ENCODE data around the gene MYH7.
"Not testable (repeated sequence)": the region's sequence is repeated elsewhere in the genome, so short reads cannot be mapped to it uniquely, and the experiment has no call there.

Gene MYH7

DNA sequence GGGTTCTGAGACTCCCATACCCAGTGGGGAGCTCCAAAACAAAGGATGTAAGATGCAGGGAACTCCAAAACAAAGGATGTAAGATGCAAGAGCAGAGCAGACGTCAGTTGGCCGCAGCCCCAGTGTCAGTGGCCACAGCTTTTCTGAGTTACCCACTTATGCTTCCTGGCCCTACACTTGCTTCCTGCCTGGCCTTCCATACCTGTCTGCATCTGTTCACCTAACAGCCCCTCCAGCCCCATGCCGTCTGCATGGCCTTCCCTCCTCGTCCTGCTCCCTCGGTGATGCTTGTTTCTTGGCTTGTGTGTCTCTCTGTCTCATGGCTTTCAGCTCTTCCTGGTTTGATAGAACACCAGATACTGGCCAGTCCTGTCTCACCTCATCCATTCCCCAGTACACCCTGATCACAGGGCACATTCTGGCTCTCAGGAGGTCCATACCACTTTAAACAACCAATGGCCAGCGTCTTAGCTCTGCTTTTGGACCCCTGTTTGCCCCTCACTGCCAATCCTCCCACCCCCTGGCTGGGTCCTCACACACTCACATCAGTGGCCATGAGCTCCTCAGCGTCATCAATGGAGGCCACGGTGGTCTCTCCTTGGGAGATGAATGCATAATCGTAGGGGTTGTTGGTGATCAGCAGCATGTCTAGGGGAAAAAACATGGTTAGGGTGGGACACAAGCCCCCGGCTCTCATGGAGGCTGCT, 5.3 kb downstream of the MYH7 start:
- no peak for DNase-seq

DNA sequence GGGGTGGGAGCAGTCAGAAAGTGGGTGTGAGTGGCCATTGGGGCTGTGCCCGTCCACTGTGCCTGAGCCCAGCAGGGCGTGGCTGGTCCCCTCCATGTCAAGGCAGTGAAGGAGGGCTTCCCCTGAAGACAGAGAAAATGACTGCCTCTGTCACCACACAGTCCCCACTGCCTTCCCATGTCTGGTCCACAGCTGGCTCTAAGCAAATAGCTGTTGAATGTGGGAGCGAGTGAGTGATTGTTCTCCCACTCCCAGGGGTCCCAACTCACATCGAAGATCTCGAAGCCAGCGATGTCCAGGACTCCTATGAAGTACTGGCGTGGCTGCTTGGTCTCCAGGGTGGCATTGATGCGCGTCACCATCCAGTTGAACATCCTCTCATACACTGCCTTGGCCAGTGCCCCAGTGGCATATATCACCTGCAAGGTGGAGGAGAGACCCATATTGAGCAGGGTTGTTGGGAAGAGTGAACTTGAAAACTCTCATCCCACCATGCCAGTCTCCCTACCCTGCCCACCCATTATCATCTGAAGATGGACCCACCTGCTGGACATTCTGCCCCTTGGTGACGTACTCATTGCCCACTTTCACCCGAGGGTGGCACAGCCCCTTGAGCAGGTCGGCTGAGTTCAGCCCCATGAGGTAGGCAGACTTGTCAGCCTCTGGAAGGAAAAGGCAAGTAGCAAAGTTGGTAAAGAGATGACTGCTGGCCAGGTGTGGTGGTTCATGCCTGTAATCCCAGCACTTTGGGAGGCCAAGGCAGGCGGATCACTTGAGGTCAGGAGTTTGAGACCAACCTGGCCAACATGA, 6.6 kb downstream of the MYH7 start:
- no peak for DNase-seq

DNA sequence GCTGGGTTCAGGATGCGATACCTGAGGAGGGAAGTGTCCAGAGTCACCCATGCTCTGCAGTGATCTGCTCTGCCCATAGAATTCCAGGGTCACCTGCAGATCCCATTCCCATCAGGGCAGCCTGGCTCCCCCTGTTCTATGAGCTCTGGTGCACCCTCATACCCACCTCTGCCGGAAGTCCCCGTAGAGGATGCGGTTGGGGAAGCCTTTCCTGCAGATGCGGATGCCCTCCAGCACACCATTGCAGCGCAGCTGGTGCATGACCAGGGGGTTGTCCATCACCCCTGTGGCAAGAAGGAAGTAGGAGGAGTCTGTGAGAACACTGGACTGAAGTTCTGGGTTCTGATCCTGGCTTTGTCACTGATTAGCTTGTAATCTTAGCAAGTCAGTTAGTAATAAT, 9.7 kb downstream of the MYH7 start:
- DNase-seq = not testable (repeated sequence)

DNA sequence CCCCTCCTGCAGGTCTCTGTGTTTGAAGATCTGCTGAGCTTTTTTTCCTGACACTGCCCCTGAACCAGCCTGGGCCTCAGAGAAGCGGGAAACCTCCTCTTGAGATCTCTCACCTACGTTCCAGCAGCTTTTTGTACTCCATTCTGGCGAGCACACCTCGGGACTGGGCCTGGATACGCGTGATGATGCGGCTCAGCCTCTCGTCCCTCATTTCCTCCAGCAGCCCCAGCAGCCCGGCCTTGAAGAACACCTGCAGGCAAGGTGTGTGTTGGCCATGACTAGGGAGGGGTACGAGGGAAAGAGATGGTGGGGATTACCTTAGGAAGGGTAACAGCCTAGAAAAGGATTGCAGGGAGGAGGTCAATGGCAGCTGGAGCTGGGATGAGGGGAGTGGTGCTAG, 10.3 kb downstream of the MYH7 start:
- no peak for DNase-seq

DNA sequence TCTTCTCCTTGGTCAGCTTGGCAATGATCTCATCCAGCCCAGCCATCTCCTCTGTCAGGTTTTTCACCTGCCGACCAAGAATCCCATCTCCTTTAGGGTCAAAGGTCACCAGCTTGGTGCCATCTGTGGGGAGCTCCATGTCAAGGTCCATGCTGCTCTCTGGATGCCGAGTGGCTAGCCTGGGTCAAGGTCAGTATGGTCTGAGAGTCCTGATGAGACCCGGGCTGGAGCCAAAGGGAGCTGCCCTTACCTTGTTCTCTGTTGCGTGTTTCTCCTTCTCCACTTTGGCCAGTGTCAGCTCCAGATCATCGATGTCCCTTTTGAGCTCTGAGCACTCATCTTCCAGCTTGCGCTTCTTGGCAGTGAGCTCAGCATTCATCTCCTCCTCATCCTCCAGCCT, 11.8 kb downstream of the MYH7 start:
- DNase-seq = no peak

DNA sequence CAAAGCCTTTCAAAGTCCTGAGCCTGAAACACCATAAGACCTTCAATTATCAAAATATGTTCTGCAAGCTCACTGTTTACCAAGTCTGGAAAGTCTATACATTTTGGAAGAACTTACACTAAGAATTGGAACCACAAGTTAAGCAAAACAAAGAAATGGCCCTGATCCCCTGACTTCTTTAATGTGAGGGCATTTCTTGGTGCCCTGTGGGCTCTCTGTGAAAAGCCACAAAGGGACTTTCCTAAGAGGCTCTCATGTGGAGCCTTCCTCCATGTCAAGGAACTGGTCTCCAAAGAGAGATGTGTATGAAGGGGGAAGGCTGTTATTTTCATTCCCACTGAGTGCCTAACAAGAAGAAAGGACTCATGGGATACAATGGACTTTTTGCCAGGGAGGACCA, 13.9 kb downstream of the MYH7 start:
- DNase-seq = no peak

DNA sequence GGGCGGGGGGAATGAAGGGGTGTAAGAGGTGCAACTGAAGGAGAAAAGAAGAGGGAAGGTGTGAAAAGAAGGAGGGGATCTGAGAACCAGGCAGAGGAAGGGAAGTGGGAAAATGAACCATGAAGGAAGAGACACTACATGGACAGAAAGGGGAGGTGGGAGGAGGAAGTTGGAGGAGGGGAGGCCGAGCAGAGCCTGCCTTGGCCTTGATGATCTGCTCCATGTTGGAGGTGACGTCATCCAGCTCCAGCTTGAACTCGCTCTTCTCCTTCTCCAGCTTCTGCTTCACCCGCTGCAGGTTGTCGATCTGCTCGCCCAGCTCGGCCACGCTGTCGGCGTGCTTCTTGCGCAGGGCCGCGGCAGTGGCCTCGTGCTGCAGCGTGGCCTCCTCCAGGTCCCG, 15.8 kb downstream of the MYH7 start:
- DNase-seq = not testable (repeated sequence)

DNA sequence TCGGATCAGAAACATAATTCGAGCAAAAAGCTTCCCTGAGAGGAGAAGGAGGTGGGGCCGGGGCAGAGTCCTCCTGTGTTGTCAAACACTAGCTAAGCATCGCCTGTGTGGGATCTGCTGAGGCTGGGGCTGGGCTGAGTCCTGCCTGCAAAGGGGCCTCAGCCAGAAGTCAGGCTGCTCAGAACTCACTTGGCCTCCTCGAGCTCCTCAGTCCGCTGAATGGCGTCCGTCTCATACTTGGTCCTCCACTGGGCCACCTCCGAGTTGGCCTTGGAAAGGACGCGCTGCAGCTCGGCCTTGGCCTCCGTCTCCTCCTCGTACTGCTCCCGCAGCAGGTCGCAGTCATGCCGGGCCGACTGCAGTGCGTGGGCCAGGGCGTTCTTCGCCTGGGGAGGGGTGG, 17.4 kb downstream of the MYH7 start:
- DNase-seq = no peak

DNA sequence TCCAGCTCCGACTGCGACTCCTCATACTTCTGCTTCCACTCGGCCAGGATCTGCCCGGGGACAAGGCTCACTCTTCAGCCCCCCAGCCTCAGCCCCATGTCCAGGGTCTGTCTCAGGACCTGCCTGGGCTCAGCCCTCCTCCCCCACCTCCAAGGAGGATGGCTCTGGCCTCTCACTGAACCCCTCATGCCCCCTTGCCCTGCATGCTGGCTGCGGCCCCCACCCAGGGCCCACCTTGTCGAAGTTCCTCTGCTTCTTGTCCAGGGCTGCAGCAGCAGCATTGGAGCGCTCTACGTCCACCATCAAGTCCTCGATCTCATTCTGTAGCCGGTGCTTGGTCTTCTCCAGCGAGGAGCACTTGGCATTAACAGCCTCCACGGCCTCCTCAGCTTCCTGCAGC, 18.2 kb downstream of the MYH7 start:
- not testable (repeated sequence) for DNase-seq

DNA sequence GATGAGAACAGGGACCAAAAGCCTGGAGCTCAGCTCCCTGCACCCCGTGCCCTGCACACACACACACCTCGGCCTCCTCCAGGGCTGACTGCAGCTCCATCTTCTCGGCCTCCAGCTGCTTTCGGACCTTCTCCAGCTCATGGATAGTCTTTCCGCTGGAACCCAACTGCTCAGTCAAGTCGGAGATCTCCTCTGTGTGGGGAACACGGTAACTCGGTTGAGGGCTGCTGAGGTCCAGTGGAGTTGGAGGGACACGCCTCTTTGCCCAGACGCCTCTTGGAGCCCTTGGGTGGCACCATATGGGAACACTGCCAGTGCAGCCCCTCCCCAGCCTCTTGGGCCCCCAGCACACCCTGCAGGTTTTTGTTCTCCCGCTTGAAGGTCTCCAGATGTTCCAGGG, 18.7 kb downstream of the MYH7 start:
- no peak for DNase-seq

DNA sequence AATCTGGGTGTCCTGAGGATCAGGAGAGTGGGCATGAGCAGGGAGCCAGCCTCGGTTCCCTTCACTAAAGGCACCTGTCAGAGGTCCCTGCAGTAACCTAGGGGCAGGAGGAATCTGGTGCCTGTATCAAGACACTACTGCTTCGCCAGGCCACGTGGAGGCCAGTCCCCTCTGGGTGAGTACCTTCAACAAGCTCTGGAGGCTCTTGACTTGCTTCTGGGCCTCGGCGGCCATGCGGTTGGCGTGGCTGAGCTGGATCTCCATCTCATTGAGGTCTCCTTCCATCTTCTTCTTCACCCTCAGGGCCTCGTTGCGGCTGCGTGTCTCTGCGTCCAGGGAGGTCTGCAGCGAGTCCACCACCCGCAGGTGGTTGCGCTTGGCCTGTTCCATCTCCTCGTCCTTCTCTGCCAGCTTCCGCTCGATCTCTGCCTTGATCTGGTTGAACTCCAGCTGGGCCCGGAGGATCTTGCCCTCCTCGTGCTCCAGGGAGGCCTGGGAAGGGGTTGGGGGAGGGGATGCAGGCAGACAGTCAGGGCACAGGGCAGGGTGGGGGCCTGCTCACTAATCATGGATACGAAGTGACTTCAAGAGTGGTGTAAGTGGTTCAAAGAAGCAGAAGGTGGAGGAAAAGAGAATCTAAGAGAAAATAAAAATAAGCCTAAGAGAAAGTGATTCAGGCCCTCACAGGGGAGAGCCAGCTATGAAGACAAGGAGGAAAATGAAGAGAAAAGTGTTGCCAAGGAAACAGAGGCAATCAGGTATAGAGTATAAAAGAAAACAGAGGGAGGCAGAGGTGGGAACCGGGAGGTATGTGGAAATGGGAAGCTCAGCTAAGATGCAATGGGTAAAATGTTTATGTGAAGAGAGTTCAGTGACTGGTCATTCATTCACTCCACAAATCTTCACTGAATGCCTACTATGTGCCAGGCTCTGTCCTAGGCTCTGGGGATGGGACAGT, 19.4 kb downstream of the MYH7 start:
- DNase-seq = no peak

DNA sequence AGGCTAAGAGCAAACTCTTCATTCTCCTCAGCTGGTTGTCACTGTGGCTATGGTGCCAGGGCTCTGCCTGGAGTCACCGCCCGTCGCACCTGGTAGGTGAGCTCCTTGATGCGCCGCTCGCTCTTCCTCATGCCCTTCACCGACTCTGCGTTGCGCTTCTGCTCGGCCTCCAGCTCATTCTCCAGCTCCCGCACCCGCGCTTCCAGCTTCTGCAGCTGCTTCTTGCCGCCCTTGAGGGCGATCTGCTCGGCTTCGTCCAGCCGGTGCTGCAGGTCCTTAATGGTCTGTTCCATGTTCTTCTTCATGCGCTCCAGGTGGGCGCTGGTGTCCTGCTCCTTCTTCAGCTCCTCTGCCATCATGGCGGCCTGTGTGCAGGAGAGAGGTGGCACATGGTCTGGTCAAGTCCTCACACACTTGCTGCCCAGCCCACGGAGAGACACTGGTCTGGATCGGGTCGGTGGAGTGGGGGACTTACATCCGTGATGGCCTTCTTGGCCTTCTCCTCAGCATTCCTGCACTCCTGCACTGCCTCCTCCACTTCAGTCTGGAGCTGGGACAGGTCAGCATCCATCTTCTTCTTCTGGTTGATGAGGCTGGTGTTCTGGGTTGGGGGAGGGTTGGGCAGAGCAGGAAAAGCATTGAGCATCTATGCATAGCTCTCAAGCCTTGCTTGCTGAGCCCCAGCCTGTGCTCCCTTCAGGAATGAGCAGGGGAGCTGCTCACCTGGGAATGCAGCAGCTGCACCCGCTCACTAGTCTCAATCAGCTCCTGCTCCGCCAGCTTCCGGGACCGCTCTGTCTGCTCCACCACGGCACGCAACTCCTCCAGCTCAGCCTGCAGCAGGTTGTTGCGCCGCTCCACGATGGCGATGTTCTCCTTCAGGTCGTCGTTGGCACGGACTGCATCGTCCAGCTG, 20.3 kb downstream of the MYH7 start:
- DNase-seq = no peak

DNA sequence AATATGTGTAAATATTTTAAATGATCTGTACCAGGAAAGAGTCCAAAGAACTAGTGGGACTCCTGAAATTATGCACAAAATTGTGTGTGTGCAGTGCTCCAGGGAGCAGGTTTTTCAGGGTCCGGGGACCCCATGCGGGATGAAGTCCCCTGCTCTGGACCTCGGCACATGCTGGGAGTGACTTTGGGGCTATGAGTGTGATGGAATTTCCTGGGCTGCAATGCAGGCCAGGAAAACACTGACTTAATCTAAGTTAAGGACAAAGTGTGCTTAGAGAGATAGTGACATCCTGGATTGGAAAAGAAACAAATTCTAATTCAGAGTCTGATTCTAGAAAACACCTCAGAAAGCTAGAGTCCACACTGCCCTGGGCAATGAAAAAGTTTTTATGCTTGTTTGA, 21.2 kb downstream of the MYH7 start:
- DNase-seq = no peak

DNA sequence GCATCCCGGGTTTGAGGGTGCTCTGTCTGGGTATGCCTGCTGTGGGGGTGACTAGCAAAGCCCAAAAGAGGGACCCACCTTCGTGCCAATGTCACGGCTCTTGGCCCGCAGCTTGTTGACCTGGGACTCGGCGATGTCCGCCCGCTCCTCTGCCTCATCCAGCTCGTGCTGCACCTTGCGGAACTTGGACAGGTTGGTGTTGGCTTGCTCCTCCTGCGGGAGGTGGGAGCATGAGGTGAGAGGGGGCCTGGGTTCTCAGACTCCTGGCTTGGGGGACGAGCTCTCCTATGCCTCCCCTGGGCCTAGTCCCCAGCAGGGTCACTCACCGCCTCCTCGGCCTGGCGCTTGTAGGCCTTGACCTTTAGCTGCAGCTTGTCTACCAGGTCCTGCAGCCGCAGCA, 21.8 kb downstream of the MYH7 start:
- DNase-seq = no peak

DNA sequence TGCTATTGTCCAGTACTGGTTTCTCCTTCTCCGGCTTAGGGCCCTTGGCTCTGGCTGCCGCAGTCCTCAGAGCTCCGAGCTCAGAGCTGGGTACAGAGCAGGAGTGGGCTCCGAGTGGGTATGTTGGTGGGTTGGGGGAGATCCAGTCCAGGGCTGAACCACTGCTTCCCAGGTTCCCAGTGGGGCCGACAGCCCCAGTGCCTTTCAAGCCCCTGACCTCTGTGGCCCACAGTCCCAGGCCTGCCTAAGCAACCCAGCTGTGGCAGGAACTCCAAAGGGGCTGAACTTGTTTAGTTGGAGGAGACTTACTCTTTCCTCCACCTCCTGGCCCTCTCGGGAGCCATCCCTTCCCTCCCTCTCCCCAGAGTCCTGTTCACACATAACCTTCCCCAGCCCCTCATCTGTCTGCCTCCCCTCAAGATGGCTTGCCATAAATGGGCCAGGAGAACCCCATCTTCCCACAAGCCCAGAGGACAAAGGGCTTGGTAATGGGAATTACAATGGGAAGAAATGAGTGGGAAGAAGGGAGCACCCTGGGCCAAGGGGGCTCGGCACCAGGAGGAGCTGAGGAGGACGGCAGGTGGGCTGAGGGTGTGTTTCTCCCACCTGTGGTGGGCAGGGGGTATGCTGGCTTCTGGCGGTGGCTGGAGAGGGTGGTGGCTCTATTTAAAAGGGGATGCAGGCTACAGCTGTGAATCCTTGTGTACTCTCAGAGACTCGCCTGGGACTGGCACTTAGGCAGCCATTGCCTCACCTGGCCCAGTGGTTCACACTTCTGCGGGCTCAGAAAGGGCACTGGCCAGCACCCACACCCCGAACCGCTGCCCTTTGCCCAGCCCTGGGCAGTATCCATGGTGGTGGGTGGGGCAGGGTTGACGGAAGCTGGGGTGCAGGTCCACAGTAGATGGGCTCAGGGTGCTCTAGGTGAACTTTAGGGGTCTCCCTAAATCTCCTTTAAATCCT, 23.6 kb downstream of the MYH7 start:
- no peak for DNase-seq

DNA sequence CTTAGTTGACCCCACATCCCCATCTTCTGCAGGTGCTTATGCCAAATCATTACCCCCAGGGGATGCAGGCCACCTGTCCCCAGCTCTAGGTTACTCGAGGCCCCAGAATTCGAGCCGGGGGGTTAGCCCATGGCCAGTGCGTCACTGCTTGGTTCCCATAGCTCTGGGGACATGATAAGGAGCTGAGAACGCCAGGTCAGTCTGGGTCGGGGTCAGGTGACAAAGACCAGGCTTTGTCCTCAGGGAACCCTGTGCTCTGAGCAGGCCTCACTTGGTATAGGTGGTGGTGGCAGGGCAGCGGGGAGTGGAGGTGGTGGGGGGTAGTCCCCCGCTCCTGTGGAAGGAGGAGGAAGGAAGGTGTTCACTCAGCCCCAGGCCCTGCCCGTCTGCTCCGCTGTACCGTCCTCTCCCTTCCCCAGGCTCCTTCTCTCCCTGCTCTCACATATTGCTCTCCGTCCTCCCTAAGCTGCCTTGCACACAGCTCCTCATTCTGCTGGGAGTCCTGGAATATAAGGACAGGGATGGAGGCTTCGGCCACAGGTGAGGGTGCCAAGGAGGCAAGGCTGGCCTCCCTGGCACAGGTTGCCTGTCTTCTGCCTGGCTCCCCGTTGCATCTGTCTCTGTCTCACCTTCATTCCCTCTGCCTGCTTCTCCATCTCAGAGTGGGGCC, 25.4 kb downstream of the MYH7 start:
- no peak for DNase-seq

DNA sequence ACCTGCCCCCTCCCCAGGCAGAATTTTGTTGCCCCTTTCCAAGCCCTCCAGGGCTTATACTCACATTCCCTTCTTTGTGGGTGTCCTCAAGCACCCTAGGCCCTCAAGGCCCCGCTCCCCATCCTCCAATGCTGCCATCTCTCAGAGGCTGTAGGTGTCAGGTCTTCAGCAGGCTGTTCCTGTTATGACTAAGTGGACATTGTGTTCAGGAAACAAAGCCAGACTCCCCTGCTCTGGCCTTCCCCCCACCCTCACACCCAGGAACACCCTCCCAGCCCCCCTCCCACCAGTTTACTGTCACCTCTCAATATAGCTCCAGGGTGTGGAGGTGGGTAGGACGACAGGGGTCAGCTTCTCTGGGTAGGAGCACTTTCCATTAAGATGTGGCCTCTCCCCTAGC, 26.0 kb downstream of the MYH7 start:
- DNase-seq = no peak

DNA sequence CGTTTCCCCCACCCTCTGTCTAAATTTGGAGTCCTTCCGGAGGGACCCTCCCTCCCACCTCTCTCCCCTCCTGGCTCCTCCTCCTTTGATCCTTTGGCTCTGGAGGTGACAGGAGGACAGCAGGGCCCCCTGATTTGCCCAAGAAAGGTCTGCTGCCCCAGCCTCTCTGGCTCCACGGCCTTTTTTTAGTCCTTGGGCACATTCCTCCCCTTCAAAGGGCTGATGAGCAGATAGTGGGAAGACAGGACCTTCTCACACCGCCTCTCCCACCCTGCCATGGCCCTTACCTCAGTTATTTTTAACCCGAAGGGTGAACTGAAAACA, 27.2 kb downstream of the MYH7 start:
- DNase-seq = no peak

DNA sequence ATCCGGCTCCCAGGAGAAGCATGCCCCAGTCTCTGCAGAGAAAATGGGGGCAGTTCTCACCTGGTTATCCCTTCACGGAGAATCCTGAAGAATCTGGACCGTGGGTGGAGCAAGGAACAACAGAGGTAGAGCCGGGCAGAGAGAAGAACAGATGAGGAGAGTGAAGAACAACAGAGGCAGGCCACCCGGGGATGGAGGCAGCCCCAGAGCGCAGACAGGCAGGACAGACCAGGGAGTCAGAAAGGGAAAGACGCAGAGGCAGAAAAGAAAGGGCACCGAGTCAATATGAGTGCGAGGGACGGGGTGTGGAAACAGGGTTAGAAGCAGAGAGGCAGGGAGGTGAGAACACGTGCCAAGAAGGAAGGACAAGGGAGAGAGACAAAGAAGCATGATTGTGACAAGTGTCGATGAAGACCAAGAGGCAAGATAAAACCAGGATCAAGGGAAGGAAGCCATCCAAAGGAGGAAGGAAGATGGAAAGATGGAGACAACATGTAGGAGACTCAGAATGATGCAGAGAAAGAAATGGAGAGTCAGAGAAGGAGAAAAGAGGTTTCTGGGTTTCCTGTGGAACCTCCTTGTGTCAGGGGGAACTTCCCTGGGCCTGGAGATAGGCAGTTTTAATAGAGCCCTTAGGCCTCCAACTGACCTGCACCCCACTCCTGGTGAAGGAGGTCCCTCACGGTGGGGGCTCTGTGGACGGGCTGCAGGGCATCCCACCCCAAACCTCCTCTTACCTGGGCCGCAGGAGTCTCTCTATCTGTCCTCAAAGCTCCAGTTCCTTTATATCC, 27.7 kb downstream of the MYH7 start, which contains the start of gene MYH6:
Gene MYH6 (minus strand): TSS at position 758 of the 791 bp plus-strand sequence. CDS start 1,050 bp downstream, outside the sequence.
- no peak for DNase-seq

All from activated naive CD4-positive, alpha-beta T cell treated with anti-CD3 and anti-CD28 coated beads, Interleukin-2, amount 50 U/mL, for 16 hours (primary cell).